GM12878 (cell line): Measurements from ENCODE around the gene UNKL. TPM values are rescaled to one million over a fixed set of nuclear protein-coding genes. Genes with fewer than 3 reads are reported as not detected.

Experiments used
- ATAC-seq: fragments of 200-7000 bp; cut with Tn5 transposase; 3 replicates; pipeline ENCODE4 v1.9.1; 2020; ENCODE audit warnings: mild to moderate bottlenecking, moderate library complexity
- BruUV-seq: library from RNA; stranded (reverse); fragments of 400-500 nt; replicated peaks from 2 replicates; lab custom pipeline; 2021; lab: Mats Ljungman, UMichigan
- CTCF ChIA-PET: fragments of 300-600 bp; sonication (Branson Sonifier 250); formaldehyde crosslinking; extraction: SDS; loops from one replicate; lab custom pipeline; 2021; ENCODE audit warnings: inconsistent platforms; lab: Yijun Ruan, JAX
- POLR2A ChIA-PET: fragments of 350-600 bp; formaldehyde crosslinking; extraction: SDS; loops from one replicate; lab custom pipeline; 2021; ENCODE audit warnings: inconsistent platforms; lab: Charles Lee
- RAD21 ChIA-PET: fragments of 300-600 bp; sonication (Branson Sonifier 250); formaldehyde crosslinking; loops from one replicate; lab custom pipeline; 2023; ENCODE audit warnings: antibody characterized with exemption; ENCODE audit not compliant: unreplicated experiment; lab: Charles Lee
- SMC1A ChIA-PET: fragments of 300-600 bp; sonication (Branson Sonifier 250); formaldehyde crosslinking; loops from one replicate; lab custom pipeline; 2023; ENCODE audit not compliant: unreplicated experiment, uncharacterized antibody; lab: Charles Lee
- DNase-seq: peaks from one replicate; pipeline ENCODE4 v3.0.0-alpha.2; 2011; ENCODE audit warnings: low read depth, low spot score
- FAIRE-seq: peaks from 3 replicates; lab custom pipeline; 2011; peaks lifted over from hg19 to GRCh38; lab: Jason Lieb, UNC
- H2AFZ ChIP-seq: 2 replicates; pipeline ENCODE4 v1.6.0; 2011; ENCODE audit warnings: low read depth, low read length, control low read depth; ENCODE audit not compliant: control insufficient read depth
- H3K27ac ChIP-seq: 2 replicates; pipeline ENCODE4 v1.5.1; 2011; ENCODE audit warnings: control low read depth; ENCODE audit not compliant: control insufficient read depth, insufficient read depth
- H3K27me3 ChIP-seq, 2 experiments: replicated peaks in 1 of 2; 2 replicates each; pipeline versions ENCODE4 v1.6.0 to v1.6.1; 2011; ENCODE audit warnings: low read length in 1 of 2; ENCODE audit not compliant: control insufficient read depth in 2 of 2, insufficient read depth in 2 of 2
- H3K36me3 ChIP-seq, 2 experiments: 2 replicates each; pipeline ENCODE4 v1.5.1; 2011; ENCODE audit warnings: low read length in 1 of 2; ENCODE audit not compliant: control insufficient read depth in 2 of 2, insufficient read depth in 2 of 2
- H3K4me1 ChIP-seq: 2 replicates; pipeline ENCODE4 v1.6.1; 2011; ENCODE audit warnings: mild to moderate bottlenecking, low read length, moderate library complexity, mixed read lengths; ENCODE audit not compliant: control insufficient read depth, insufficient read depth
- H3K4me2 ChIP-seq: 2 replicates; pipeline ENCODE4 v1.6.0; 2011; ENCODE audit warnings: control low read depth; ENCODE audit not compliant: control insufficient read depth, insufficient read depth
- H3K4me3 ChIP-seq: fragments of 200-600 bp; sonication (generic); 2 replicates; pipeline ENCODE4 v1.5.1; 2016
- H3K79me2 ChIP-seq: 2 replicates; pipeline ENCODE4 v1.6.0; 2011; ENCODE audit warnings: low read length; ENCODE audit not compliant: control insufficient read depth, insufficient read depth
- H3K9ac ChIP-seq: 2 replicates; pipeline ENCODE4 v1.8.0; 2011; ENCODE audit warnings: low read length, control low read depth, mixed read lengths; ENCODE audit not compliant: control insufficient read depth, insufficient read depth
- H3K9me3 ChIP-seq: replicated peaks from 3 replicates; pipeline ENCODE4 v1.5.1; 2011; ENCODE audit warnings: mild to moderate bottlenecking, low read length; ENCODE audit not compliant: control insufficient read depth, insufficient read depth
- H4K20me1 ChIP-seq: 2 replicates; pipeline ENCODE4 v1.6.0; 2011; ENCODE audit not compliant: control insufficient read depth, insufficient read depth
- BMI1 ChIP-seq: fragments of 450-650 bp; IDR thresholded peaks from 2 replicates; pipeline ENCODE4 v1.6.1; 2016; ENCODE audit warnings: mild to moderate bottlenecking, moderate library complexity, borderline replicate concordance
- BRCA1 ChIP-seq: IDR thresholded peaks from 2 replicates; pipeline ENCODE4 v1.6.1; 2011; ENCODE audit warnings: low read depth, low read length, improper control_type of control experiment
- CHD1 ChIP-seq: IDR thresholded peaks from 2 replicates; pipeline ENCODE4 v1.6.1; 2012; ENCODE audit warnings: low read depth, low read length, improper control_type of control experiment
- CHD2 ChIP-seq: IDR thresholded peaks from 2 replicates; pipeline ENCODE4 v1.6.1; 2011; ENCODE audit warnings: low read depth, low read length, improper control_type of control experiment, borderline replicate concordance
- HDAC6 ChIP-seq: fragments of 200-600 bp; sonication (generic); IDR thresholded peaks from one replicate; pipeline ENCODE4 v1.8.0; 2017; ENCODE audit warnings: antibody characterized with exemption; ENCODE audit not compliant: unreplicated experiment
- JUNB ChIP-seq: IDR thresholded peaks from 2 replicates; pipeline ENCODE4 v1.6.1; 2016; ENCODE audit warnings: antibody characterized with exemption, mild to moderate bottlenecking
- NBN ChIP-seq: fragments of 450-650 bp; IDR thresholded peaks from 2 replicates; pipeline ENCODE4 v1.6.1; 2016
- NR2C2 ChIP-seq: IDR thresholded peaks from 2 replicates; pipeline ENCODE4 v1.6.1; 2011; ENCODE audit warnings: borderline replicate concordance, low read depth; ENCODE audit not compliant: control insufficient read depth, insufficient read length
- NRF1 ChIP-seq: conservative IDR thresholded peaks from 2 replicates; pipeline ENCODE4 v1.6.1; 2011; ENCODE audit warnings: mild to moderate bottlenecking, low read depth, low read length, improper control_type of control experiment
- RFX5 ChIP-seq: IDR thresholded peaks from 2 replicates; pipeline ENCODE4 v1.6.1; 2011; ENCODE audit warnings: low read depth, low read length, improper control_type of control experiment
- SMARCA5 ChIP-seq: fragments of 450-650 bp; IDR thresholded peaks from 2 replicates; pipeline ENCODE4 v1.6.1; 2017; ENCODE audit warnings: mild to moderate bottlenecking
- SPI1 ChIP-seq: IDR thresholded peaks from 2 replicates; pipeline ENCODE4 v1.6.1; 2011; ENCODE audit warnings: low read depth, mild to moderate bottlenecking, low read length, moderate library complexity, borderline replicate concordance; ENCODE audit not compliant: insufficient read depth
- SRF ChIP-seq, 2 experiments: IDR thresholded peaks; 2 replicates each; pipeline ENCODE4 v1.6.1; 2011; ENCODE audit warnings: low read depth in 2 of 2, low read length in 2 of 2, mild to moderate bottlenecking in 1 of 2, moderate library complexity in 1 of 2
- TAF1 ChIP-seq: IDR thresholded peaks from 2 replicates; pipeline ENCODE4 v1.6.1; 2011; ENCODE audit warnings: mild to moderate bottlenecking, low read depth, low read length, borderline replicate concordance
- TCF12 ChIP-seq: IDR thresholded peaks from 2 replicates; pipeline ENCODE4 v1.6.1; 2011; ENCODE audit warnings: low read depth, mild to moderate bottlenecking, low read length
- YY1 ChIP-seq: IDR thresholded peaks from 2 replicates; pipeline ENCODE4 v1.6.1; 2011; ENCODE audit warnings: low read depth, mild to moderate bottlenecking, low read length
- ZBED1 ChIP-seq: IDR thresholded peaks from 2 replicates; pipeline ENCODE4 v1.6.1; 2016; ENCODE audit warnings: borderline replicate concordance
- WGBS: methylation state at CpG from one replicate; pipeline ENCODE4 v1.1.6; 2016; ENCODE audit warnings: low lambda C conversion rate; ENCODE audit not compliant: insufficient replicate concordance, insufficient coverage; ENCODE audit errors: missing lambda C conversion rate; 5-methylcytosine and 5-hydroxymethylcytosine counted together
- in situ Hi-C: fragments of 300-500 bp; cut with MboI; formaldehyde crosslinking; loops from 9 replicates; pipeline ENCODE4 v1.14.3; 2018; ENCODE audit warnings: mixed read lengths
- intact Hi-C: fragments of 100-400 bp; cut with micrococcal nuclease; formaldehyde crosslinking; loops from one replicate; pipeline ENCODE4 v1.14.2; 2022; ENCODE audit not compliant: unreplicated experiment
- polyA plus RNA-seq, 11 experiments: library from polyadenylated mRNA; depleted of rRNA in 4 of 11; unstranded in 6 of 11; stranded (reverse) in 5 of 11; fragments of >200 nt; fragmentation: Nextera tagmentation in 4 of 11; fragmentation: Illumina TruSeq in 1 of 11; extraction: Ambion mirVana in 4 of 11; extraction: Trizol in 1 of 11; gene quantifications; 1 replicate in 1 of 11; 2 replicates in 10 of 11; pipeline versions ENCODE4 v1.2.1 to v1.2.3, GENCODE V29; 2011 to 2016; ENCODE audit warnings: inconsistent platforms in 2 of 11, missing spikeins in 2 of 11, low read depth in 1 of 11
- total RNA-seq, 4 experiments: library from RNA; depleted of rRNA in 3 of 4; stranded (reverse); fragments of >200 nt in 3 of 4; fragmentation: Illumina TruSeq in 1 of 4; extraction: Trizol in 1 of 4; gene quantifications; 2 replicates each; pipeline versions ENCODE4 v1.2.1 to v1.2.3, GENCODE V29; 2013 to 2021
- TF ChIP-seq, protein P1 (sequence below): IDR thresholded peaks from 2 replicates; pipeline ENCODE4 v1.6.1; 2012; ENCODE audit warnings: mild to moderate bottlenecking, low read depth, low read length
- TF ChIP-seq, protein P2 (sequence below): fragments of 450-650 bp; IDR thresholded peaks from 2 replicates; pipeline ENCODE4 v1.6.1; 2016; ENCODE audit warnings: mild to moderate bottlenecking

Gene UNKL
- total and polyA plus RNA-seq, 10 of the 15 experiments (the other 5 are each of a cell fraction or from before 2014, with no cell fraction given): 0.40 to 21.6 (median 9.1) TPM

DNA sequence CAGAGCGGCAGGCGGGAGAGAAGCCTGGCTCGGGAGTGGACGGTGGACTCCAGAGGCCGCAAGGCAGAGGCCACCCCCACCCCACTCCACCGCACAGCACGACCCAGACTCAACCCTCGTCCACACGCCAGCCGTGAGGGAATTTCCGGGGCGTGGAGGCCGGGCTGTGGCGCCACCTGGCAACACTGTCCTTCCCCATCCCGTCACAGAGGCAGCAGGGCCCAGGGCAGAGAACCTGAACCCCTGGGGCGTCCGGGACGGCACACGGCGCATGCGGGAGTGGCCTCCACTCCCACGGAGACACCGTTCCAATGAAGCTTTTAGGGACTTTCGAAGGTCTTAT is 39.2 kb downstream of the UNKL start:
- in situ Hi-C loops: no loop called here
- no peak for FAIRE-seq
- H2AFZ ChIP-seq: no peak overlapping the region
- TF ChIP-seq ZBED1: no peak
- TF ChIP-seq JUNB: no peak
- TF ChIP-seq BMI1: no peak
- no peak for TF ChIP-seq YY1
- no peak for TF ChIP-seq SRF (IDR thresholded peaks at IDR 0.05; ENCODE audit: low read depth in 2 of 2, low read length in 2 of 2)
- no peak for TF ChIP-seq CHD2
- no peak for TF ChIP-seq TCF12
- no peak for TF ChIP-seq SMARCA5
- TF ChIP-seq SPI1: no peak
- TF ChIP-seq, protein P1, sequence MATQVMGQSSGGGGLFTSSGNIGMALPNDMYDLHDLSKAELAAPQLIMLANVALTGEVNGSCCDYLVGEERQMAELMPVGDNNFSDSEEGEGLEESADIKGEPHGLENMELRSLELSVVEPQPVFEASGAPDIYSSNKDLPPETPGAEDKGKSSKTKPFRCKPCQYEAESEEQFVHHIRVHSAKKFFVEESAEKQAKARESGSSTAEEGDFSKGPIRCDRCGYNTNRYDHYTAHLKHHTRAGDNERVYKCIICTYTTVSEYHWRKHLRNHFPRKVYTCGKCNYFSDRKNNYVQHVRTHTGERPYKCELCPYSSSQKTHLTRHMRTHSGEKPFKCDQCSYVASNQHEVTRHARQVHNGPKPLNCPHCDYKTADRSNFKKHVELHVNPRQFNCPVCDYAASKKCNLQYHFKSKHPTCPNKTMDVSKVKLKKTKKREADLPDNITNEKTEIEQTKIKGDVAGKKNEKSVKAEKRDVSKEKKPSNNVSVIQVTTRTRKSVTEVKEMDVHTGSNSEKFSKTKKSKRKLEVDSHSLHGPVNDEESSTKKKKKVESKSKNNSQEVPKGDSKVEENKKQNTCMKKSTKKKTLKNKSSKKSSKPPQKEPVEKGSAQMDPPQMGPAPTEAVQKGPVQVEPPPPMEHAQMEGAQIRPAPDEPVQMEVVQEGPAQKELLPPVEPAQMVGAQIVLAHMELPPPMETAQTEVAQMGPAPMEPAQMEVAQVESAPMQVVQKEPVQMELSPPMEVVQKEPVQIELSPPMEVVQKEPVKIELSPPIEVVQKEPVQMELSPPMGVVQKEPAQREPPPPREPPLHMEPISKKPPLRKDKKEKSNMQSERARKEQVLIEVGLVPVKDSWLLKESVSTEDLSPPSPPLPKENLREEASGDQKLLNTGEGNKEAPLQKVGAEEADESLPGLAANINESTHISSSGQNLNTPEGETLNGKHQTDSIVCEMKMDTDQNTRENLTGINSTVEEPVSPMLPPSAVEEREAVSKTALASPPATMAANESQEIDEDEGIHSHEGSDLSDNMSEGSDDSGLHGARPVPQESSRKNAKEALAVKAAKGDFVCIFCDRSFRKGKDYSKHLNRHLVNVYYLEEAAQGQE: no peak
- TF ChIP-seq NR2C2: no peak
- TF ChIP-seq, protein P2, sequence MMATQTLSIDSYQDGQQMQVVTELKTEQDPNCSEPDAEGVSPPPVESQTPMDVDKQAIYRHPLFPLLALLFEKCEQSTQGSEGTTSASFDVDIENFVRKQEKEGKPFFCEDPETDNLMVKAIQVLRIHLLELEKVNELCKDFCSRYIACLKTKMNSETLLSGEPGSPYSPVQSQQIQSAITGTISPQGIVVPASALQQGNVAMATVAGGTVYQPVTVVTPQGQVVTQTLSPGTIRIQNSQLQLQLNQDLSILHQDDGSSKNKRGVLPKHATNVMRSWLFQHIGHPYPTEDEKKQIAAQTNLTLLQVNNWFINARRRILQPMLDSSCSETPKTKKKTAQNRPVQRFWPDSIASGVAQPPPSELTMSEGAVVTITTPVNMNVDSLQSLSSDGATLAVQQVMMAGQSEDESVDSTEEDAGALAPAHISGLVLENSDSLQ: no peak
- no peak for TF ChIP-seq NBN
- no peak for TF ChIP-seq CHD1
- no peak for TF ChIP-seq NRF1
- TF ChIP-seq RFX5: no peak
- TF ChIP-seq TAF1: no peak
- TF ChIP-seq BRCA1: no peak
- no peak for TF ChIP-seq HDAC6
- TF ChIP-seq, all 136 proteins: peak for 0
- peaks cover 18% of the 10 kb centered on the region for H3K79me2 ChIP-seq
- no peak overlapping the region for H3K4me3 ChIP-seq
- no peaks in the 10 kb centered on the region for H3K27me3 ChIP-seq
- RAD21 ChIA-PET: no interaction called here
- no peak for ATAC-seq
- H3K4me1 ChIP-seq: peaks cover 8% of the 10 kb centered on the region; the same call in 1 of the 2 replicates
- intact Hi-C loops: no loop called here
- no peaks in the 10 kb centered on the region for H4K20me1 ChIP-seq
- SMC1A ChIA-PET: no interaction called here
- no TSS peak for BruUV-seq
- no peak overlapping the region for H3K27ac ChIP-seq
- H3K36me3 ChIP-seq: no peaks in the 10 kb centered on the region; a peak in 2 of 4 replicates
- DNase-seq: no peak
- WGBS: 94% methylated on average over 24 of the region's 24 CpGs
- no peak overlapping the region for H3K4me2 ChIP-seq
- POLR2A ChIA-PET: no interaction called here
- H3K9me3 ChIP-seq: no peaks in the 10 kb centered on the region
- H3K9ac ChIP-seq: no peak overlapping the region
- CTCF ChIA-PET: no interaction called here
